Bronchial epithelial cell (primary cell): ENCODE data around the gene ASCC1. TPM values are rescaled to one million over a fixed set of nuclear protein-coding genes. Genes with fewer than 3 reads are reported as not detected.

ENCODE experiments used
- DNase-seq: peaks from one replicate; pipeline ENCODE4 v3.0.0-alpha.2; 2010; ENCODE audit warnings: low read depth
- FAIRE-seq: peaks from 2 replicates; lab custom pipeline; 2011; peaks lifted over from hg19 to GRCh38; lab: Jason Lieb, UNC
- H3K27me3 ChIP-seq: 2 replicates; pipeline ENCODE4 v1.5.1; 2011; ENCODE audit warnings: low read length; ENCODE audit not compliant: control insufficient read depth, insufficient read depth
- H3K36me3 ChIP-seq: 2 replicates; pipeline ENCODE4 v1.5.1; 2011; ENCODE audit warnings: low read length; ENCODE audit not compliant: control insufficient read depth, insufficient read depth
- H3K4me3 ChIP-seq: 2 replicates; pipeline ENCODE4 v1.5.1; 2011; ENCODE audit warnings: mild to moderate bottlenecking, low read depth, low read length, control low read depth
- total RNA-seq: library from RNA; depleted of rRNA; stranded (reverse); fragments of >200 nt; gene quantifications from 2 replicates; pipeline ENCODE4 v1.2.1, GENCODE V29; 2014
- TF ChIP-seq, protein P1 (sequence below): IDR thresholded peaks from 2 replicates; pipeline ENCODE4 v1.5.1; 2011; ENCODE audit warnings: mild to moderate bottlenecking, moderate library complexity, low read length, control low read depth, inconsistent platforms; ENCODE audit not compliant: insufficient read depth, severe bottlenecking

The ASCC1 gene
- total RNA-seq, 1 donor from 2014 or later: 22.4 TPM

- Histone ChIP-seq H3K4me3 (no peak overlapping the region), H3K36me3 (no peaks in the 10 kb centered on the region), H3K27me3 (no peaks in the 10 kb centered on the region)
- TF ChIP-seq, protein P1, sequence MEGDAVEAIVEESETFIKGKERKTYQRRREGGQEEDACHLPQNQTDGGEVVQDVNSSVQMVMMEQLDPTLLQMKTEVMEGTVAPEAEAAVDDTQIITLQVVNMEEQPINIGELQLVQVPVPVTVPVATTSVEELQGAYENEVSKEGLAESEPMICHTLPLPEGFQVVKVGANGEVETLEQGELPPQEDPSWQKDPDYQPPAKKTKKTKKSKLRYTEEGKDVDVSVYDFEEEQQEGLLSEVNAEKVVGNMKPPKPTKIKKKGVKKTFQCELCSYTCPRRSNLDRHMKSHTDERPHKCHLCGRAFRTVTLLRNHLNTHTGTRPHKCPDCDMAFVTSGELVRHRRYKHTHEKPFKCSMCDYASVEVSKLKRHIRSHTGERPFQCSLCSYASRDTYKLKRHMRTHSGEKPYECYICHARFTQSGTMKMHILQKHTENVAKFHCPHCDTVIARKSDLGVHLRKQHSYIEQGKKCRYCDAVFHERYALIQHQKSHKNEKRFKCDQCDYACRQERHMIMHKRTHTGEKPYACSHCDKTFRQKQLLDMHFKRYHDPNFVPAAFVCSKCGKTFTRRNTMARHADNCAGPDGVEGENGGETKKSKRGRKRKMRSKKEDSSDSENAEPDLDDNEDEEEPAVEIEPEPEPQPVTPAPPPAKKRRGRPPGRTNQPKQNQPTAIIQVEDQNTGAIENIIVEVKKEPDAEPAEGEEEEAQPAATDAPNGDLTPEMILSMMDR: no peak
- no peak for FAIRE-seq
- no peak for DNase-seq
These were observed 165.9 kb downstream of the ASCC1 start for GRCh38 chr10:72049969-72050781.

- Histone ChIP-seq H3K27me3 (no peaks in the 10 kb centered on the region), H3K4me3 (no peak overlapping the region), H3K36me3 (no peaks in the 10 kb centered on the region)
- FAIRE-seq (no peak), DNase-seq (no peak)
- TF ChIP-seq, protein P1: no peak
These were observed 166.6 kb downstream of the ASCC1 start for GRCh38 chr10:72049472-72049871.

DNA sequence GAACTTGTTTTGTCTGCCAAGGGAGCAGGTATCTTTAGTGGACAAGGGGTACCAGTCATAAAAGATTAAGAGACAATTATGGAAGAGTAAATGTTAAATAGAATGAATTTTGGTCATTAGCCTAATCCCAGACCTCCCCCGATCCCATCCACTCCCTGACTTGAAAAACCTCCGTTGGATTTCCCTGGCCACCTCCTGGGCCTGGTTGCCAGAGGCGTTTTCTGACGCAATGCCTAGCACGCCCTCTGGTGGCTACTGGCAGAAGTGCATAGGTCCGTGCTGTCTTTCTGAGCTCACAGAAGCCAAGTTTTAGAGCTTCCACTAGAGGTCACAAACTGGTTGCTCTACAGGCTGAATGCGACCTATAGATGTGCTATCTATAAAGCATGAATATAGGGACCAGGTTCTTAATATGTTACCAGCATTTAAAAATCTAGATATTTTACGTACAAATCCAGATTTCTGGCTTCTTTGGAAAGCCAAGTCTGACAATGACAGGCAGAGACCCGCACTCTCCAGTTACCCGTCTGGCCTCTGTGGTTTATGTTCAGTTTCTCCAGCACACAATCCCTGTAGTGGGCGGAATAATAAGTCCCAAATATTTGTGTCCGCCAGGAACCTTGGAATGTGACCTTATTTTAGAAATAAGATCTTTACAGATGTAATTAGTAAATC lies 167.5 kb downstream of the ASCC1 start:
- peak; percentile 86 for DNase-seq
- TF ChIP-seq, protein P1: peak; percentile 98
- no peaks in the 10 kb centered on the region for H3K36me3 ChIP-seq
- FAIRE-seq: no peak
- no peak overlapping the region for H3K4me3 ChIP-seq
- no peaks in the 10 kb centered on the region for H3K27me3 ChIP-seq

Other genes with a start within 250 kb of the ASCC1 start
- gene SPOCK2, start 127.7 kb downstream of the ASCC1 start, total RNA-seq: 0.13 and 0.26 TPM in 2 replicates
- gene ANAPC16, start 264 bp downstream of the ASCC1 start, total RNA-seq: 138 and 166 TPM in 2 replicates
- gene DDIT4, start 57.6 kb upstream of the ASCC1 start, total RNA-seq: 2,437 and 2,447 TPM in 2 replicates
- gene DNAJB12, start 138.6 kb upstream of the ASCC1 start, total RNA-seq: 21.6 and 26.6 TPM in 2 replicates